ENCODE results near the gene CNTD1.

DNA sequence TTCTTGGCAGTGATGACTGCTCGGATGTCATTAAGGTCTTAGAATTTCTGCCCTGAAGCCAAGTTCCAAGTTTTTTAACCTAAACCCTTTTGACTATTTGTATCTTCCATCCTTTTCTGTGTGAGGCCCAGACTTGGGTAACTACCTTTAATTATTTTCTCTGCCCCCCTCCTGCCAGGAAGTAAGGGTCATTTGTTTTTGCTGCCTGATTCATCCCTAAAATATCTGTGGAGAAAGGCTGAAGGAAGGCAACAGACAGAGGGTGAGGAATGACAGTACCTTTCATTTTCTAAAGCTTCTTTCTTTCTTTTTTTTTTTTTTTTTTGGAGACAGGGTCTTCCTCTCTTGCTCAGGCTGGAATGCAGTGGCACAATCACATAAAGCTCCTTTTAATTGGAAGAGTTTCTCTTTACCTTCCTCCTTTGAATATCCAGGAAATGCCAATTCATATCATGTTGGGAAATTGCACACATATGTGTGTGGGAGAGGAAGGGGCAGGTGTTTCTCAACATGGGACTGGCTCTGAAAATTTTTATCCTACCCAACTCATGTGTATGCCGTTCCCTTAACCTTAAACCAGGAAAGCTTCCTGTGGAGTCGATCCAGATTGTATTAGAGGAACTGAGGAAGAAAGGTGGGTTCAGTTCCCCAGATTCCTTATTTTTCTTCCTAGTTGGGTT lies 24.5 kb upstream of the CNTD1 start:
- TF ChIP-seq, protein P1, sequence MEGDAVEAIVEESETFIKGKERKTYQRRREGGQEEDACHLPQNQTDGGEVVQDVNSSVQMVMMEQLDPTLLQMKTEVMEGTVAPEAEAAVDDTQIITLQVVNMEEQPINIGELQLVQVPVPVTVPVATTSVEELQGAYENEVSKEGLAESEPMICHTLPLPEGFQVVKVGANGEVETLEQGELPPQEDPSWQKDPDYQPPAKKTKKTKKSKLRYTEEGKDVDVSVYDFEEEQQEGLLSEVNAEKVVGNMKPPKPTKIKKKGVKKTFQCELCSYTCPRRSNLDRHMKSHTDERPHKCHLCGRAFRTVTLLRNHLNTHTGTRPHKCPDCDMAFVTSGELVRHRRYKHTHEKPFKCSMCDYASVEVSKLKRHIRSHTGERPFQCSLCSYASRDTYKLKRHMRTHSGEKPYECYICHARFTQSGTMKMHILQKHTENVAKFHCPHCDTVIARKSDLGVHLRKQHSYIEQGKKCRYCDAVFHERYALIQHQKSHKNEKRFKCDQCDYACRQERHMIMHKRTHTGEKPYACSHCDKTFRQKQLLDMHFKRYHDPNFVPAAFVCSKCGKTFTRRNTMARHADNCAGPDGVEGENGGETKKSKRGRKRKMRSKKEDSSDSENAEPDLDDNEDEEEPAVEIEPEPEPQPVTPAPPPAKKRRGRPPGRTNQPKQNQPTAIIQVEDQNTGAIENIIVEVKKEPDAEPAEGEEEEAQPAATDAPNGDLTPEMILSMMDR (IDR thresholded peaks at IDR 0.05) = no peak
- no peak for TF ChIP-seq POLR2A (IDR thresholded peaks at IDR 0.05)
- no peak for TF ChIP-seq POLR2AphosphoS5 (IDR thresholded peaks at IDR 0.05)

All from prostate gland (tissue), 2 donors.